K562 (cell line): Measurements from ENCODE around the gene ZNF280D. TPM values are rescaled to one million over a fixed set of nuclear protein-coding genes. Genes with fewer than 3 reads are reported as not detected.

Experiments used
- ATAC-seq: fragments of 200-7000 bp; cut with Tn5 transposase; 3 replicates; pipeline ENCODE4 v1.9.1; 2020; ENCODE audit warnings: moderate library complexity
- BruUV-seq: library from RNA; stranded (reverse); fragments of 400-500 nt; replicated peaks from 2 replicates; lab custom pipeline; 2021; lab: Mats Ljungman, UMichigan
- CTCF ChIA-PET: fragments of 300-600 bp; formaldehyde crosslinking; extraction: SDS; loops from one replicate; lab custom pipeline; 2021; ENCODE audit warnings: low intra/inter-chr PET ratio; lab: Yijun Ruan, JAX
- POLR2A ChIA-PET: fragments of 300-600, 350-650 bp; sonication (Branson Sonifier 250); formaldehyde crosslinking; extraction: SDS; loops from one replicate; lab custom pipeline; 2021; ENCODE audit warnings: antibody characterized with exemption, inconsistent platforms; lab: Yijun Ruan, JAX
- DNase-seq, 4 experiments: peaks; one replicate each; pipeline versions ENCODE4 v3.0.0 to v3.0.0-alpha.2; 2011 to 2018; ENCODE audit warnings: low spot score in 3 of 4, mixed read lengths in 3 of 4; ENCODE audit errors: extremely low read depth in 1 of 4
- FAIRE-seq: peaks from 2 replicates; lab custom pipeline; 2011; peaks lifted over from hg19 to GRCh38; lab: Jason Lieb, UNC
- H2AFZ ChIP-seq: 2 replicates; pipeline ENCODE4 v1.6.0; 2011; ENCODE audit warnings: low read depth, low read length, control low read depth, inconsistent platforms
- H3K27ac ChIP-seq: fragments of 200-600 bp; 3 replicates; pipeline ENCODE4 v1.8.0; 2011; ENCODE audit warnings: low read depth, mild to moderate bottlenecking, control low read depth, inconsistent platforms, low read length, moderate library complexity, mixed read lengths; ENCODE audit errors: extremely low read depth
- H3K27me3 ChIP-seq, 2 experiments: fragments of 300-600 bp in 1 of 2; 2 replicates in 1 of 2; 3 replicates in 1 of 2; pipeline versions ENCODE4 v1.6.0 to v1.8.0; 2011; ENCODE audit warnings: inconsistent platforms in 2 of 2, low read length in 2 of 2, mild to moderate bottlenecking in 1 of 2, mixed read lengths in 1 of 2, moderate library complexity in 1 of 2; ENCODE audit not compliant: control insufficient read depth in 2 of 2, insufficient read depth in 2 of 2
- H3K36me3 ChIP-seq: fragments of 300-600 bp; 3 replicates; pipeline ENCODE4 v1.8.0; 2011; ENCODE audit warnings: mild to moderate bottlenecking, low read length, inconsistent platforms; ENCODE audit not compliant: control insufficient read depth, insufficient read depth
- H3K4me1 ChIP-seq, 2 experiments: fragments of 200-600 bp in 1 of 2; replicated peaks in 1 of 2; 2 replicates in 1 of 2; 3 replicates in 1 of 2; pipeline versions ENCODE4 v1.5.1 to v1.8.0; 2011; ENCODE audit warnings: inconsistent platforms in 2 of 2, low read length in 2 of 2, mild to moderate bottlenecking in 1 of 2, mixed read lengths in 1 of 2, moderate library complexity in 1 of 2; ENCODE audit not compliant: control insufficient read depth in 2 of 2, insufficient read depth in 2 of 2
- H3K4me2 ChIP-seq: 2 replicates; pipeline ENCODE4 v1.6.1; 2011; ENCODE audit warnings: low read length, control low read depth, inconsistent platforms, mixed read lengths; ENCODE audit not compliant: insufficient read depth
- H3K4me3 ChIP-seq: fragments of 200-600 bp; sonication (generic), shearing (Covaris generic); 2 replicates; pipeline ENCODE4 v1.5.1; 2016; ENCODE audit warnings: control low read depth, inconsistent platforms
- H3K79me2 ChIP-seq: fragments of 200-600 bp; 3 replicates; pipeline ENCODE4 v1.8.0; 2011; ENCODE audit warnings: low read length, inconsistent platforms; ENCODE audit not compliant: control insufficient read depth, insufficient read depth
- H3K9ac ChIP-seq, 2 experiments: 2 replicates each; pipeline versions ENCODE4 v1.6.0 to v1.6.1; 2011; ENCODE audit warnings: low read depth in 2 of 2, low read length in 2 of 2, control low read depth in 1 of 2, inconsistent platforms in 1 of 2, mild to moderate bottlenecking in 1 of 2, mixed read lengths in 1 of 2; ENCODE audit not compliant: insufficient read depth in 1 of 2
- H3K9me1 ChIP-seq: one replicate; pipeline ENCODE4 v1.6.0; 2011; ENCODE audit warnings: inconsistent platforms, mild to moderate bottlenecking, low read length, moderate library complexity; ENCODE audit not compliant: control insufficient read depth, insufficient read depth
- H3K9me3 ChIP-seq: replicated peaks from 2 replicates; pipeline ENCODE4 v1.5.1; 2011; ENCODE audit warnings: low read depth, low read length, inconsistent platforms; ENCODE audit not compliant: control insufficient read depth, insufficient read depth
- H4K20me1 ChIP-seq: replicated peaks from 2 replicates; pipeline ENCODE4 v1.6.1; 2011; ENCODE audit warnings: low read length, inconsistent platforms, mixed read lengths; ENCODE audit not compliant: control insufficient read depth, insufficient read depth
- BACH1 ChIP-seq: fragments of 200-800 bp; sonication (Bioruptor generic); IDR thresholded peaks from 2 replicates; pipeline ENCODE4 v1.6.1; 2016; ENCODE audit warnings: missing genetic modification characterization, missing compliant biosample characterization
- ETV5 ChIP-seq: sonication (generic); formaldehyde crosslinking; IDR thresholded peaks from 2 replicates; pipeline ENCODE4 v1.4.0; 2020; ENCODE audit warnings: low read depth, mild to moderate bottlenecking, missing genetic modification reagents
- EZH2 ChIP-seq: IDR thresholded peaks from 2 replicates; pipeline ENCODE4 v1.6.1; 2012; ENCODE audit warnings: low read depth, mild to moderate bottlenecking, inconsistent platforms, low read length, borderline replicate concordance
- HNRNPH1 ChIP-seq: fragments of 200-400 bp; formaldehyde crosslinking; optimal IDR thresholded peaks from 2 replicates; pipeline ENCODE3; 2017; ENCODE audit warnings: low read depth, mild to moderate bottlenecking, low read length, moderate library complexity
- MYC ChIP-seq, 2 experiments: fragments of 250-450 bp in 1 of 2; sonication (Bioruptor Pico) in 1 of 2; IDR thresholded peaks; 2 replicates each; pipeline versions ENCODE4 v1.5.1 to v1.6.1; 2012 to 2021; ENCODE audit warnings: low read depth in 2 of 2, borderline replicate concordance in 1 of 2, improper control_type of control experiment in 1 of 2, low read length in 1 of 2, mild to moderate bottlenecking in 1 of 2, moderate library complexity in 1 of 2
- NELFE ChIP-seq: IDR thresholded peaks from 2 replicates; pipeline ENCODE4 v1.6.1; 2011; ENCODE audit warnings: mild to moderate bottlenecking; ENCODE audit not compliant: insufficient read depth, insufficient read length
- PHB2 ChIP-seq: fragments of 450-650 bp; IDR thresholded peaks from 2 replicates; pipeline ENCODE4 v1.6.1; 2017; ENCODE audit warnings: low read depth
- POLR3G ChIP-seq: IDR thresholded peaks from 2 replicates; pipeline ENCODE4 v1.6.1; 2011; ENCODE audit not compliant: insufficient read length, insufficient replicate concordance; ENCODE audit errors: extremely low read depth
- SMAD3 ChIP-seq: fragments of 450-650 bp; formaldehyde crosslinking; conservative IDR thresholded peaks from 2 replicates; pipeline ENCODE4 v1.4.0; 2020; ENCODE audit warnings: mild to moderate bottlenecking
- ZNF121 ChIP-seq: sonication (generic); formaldehyde crosslinking; conservative IDR thresholded peaks from 2 replicates; pipeline ENCODE4 v1.8.0; 2022; ENCODE audit warnings: missing genetic modification reagents
- ZNF175 ChIP-seq: fragments of 200-800 bp; sonication (Bioruptor generic); IDR thresholded peaks from 2 replicates; pipeline ENCODE4 v1.6.1; 2016; ENCODE audit warnings: low read depth, mild to moderate bottlenecking, missing genetic modification characterization, missing compliant biosample characterization
- ZNF644 ChIP-seq: fragments of 200-800 bp; sonication (Bioruptor generic); IDR thresholded peaks from 2 replicates; pipeline ENCODE4 v1.6.1; 2016; ENCODE audit warnings: low read depth, missing genetic modification characterization, missing compliant biosample characterization
- ZNF780A ChIP-seq: fragments of 250-450 bp; sonication (Bioruptor Pico); IDR thresholded peaks from 2 replicates; pipeline ENCODE4 v1.5.0; 2021; ENCODE audit warnings: mild to moderate bottlenecking
- WGBS: fragments of 100-300 bp; shearing (Covaris generic); methylation state at CpG from one replicate; pipeline ENCODE4 v1.1.6; 2016; ENCODE audit warnings: low coverage, mixed read lengths; ENCODE audit not compliant: insufficient coverage; ENCODE audit errors: missing lambda C conversion rate; 5-methylcytosine and 5-hydroxymethylcytosine counted together
- in situ Hi-C: fragments of 300-500 bp; cut with MboI; formaldehyde crosslinking; loops from 4 replicates; pipeline ENCODE4 v1.15.0; 2018; ENCODE audit warnings: inconsistent platforms, mixed read lengths
- intact Hi-C: fragments of 100-400 bp; cut with micrococcal nuclease; formaldehyde crosslinking; loops from 2 replicates; pipeline ENCODE4 v1.14.2; 2022
- polyA plus RNA-seq, 8 experiments: library from polyadenylated mRNA; depleted of rRNA in 4 of 8; stranded (reverse) in 5 of 8; unstranded in 3 of 8; fragments of >200 nt; fragmentation: Nextera tagmentation in 2 of 8; fragmentation: Illumina TruSeq in 1 of 8; extraction: Ambion mirVana in 2 of 8; extraction: Trizol in 1 of 8; gene quantifications; 2 replicates each; pipeline versions ENCODE4 v1.2.1 to v1.2.3, GENCODE V29; 2011 to 2014; ENCODE audit warnings: inconsistent platforms in 1 of 8, missing spikeins in 1 of 8
- total RNA-seq, 7 experiments: library from RNA; depleted of rRNA in 6 of 7; stranded (reverse); fragments of >200 nt in 6 of 7; fragmentation: Illumina TruSeq in 2 of 7; extraction: Trizol in 2 of 7; gene quantifications; 2 replicates each; pipeline versions ENCODE4 v1.2.1 to v1.2.3, GENCODE V29; 2011 to 2021; ENCODE audit warnings: low replicate concordance in 1 of 7
- TF ChIP-seq, protein P1 (sequence below): fragments of 250-450 bp; sonication (Bioruptor Pico); IDR thresholded peaks from 2 replicates; pipeline ENCODE4 v1.4.0; 2020
- TF ChIP-seq, protein P2 (sequence below): fragments of 200-800 bp; sonication (Bioruptor generic); IDR thresholded peaks from 2 replicates; pipeline ENCODE4 v1.6.1; 2017; ENCODE audit warnings: missing genetic modification characterization, missing compliant biosample characterization

ZNF280D gene
- total and polyA plus RNA-seq, 9 of the 15 experiments (the other 6 are each of a cell fraction or from before 2014, with no cell fraction given): 8.3 to 21.8 (median 18.4) TPM

DNA sequence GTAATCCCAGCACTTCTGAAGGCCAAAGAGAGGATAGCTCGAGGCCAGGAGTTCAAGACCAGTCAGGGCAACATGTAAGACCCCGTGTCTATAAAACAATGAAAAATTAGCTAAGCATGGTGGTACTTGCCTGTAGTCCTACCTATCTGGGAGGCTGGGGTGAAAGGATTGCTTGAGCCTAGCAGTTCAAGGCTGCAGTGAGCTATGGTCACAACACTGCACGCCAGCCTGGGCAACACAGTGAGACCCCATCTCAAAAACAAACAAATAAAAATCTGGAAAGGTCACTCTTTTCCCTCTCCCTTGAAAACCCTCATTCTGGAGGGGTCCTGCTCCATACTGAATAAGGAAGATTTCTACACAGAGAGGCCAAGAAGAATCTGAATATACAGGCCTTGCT lies 43.5 kb upstream of the ZNF280D start:
- DNase-seq (no peak), ATAC-seq (no peak), FAIRE-seq (no peak)
- Histone ChIP-seq H3K27ac (no peak overlapping the region), H4K20me1 (no peaks in the 10 kb centered on the region), H3K27me3 (no peaks in the 10 kb centered on the region), H3K36me3 (no peaks in the 10 kb centered on the region), H3K79me2 (no peaks in the 10 kb centered on the region), H3K9me1 (no peaks in the 10 kb centered on the region), H3K9me3 (no peaks in the 10 kb centered on the region), H3K4me3 (no peak overlapping the region), H3K9ac (no peak overlapping the region), H2AFZ (no peak overlapping the region), H3K4me1 (peaks cover 0 to 12% of the 10 kb centered on the region in 2 experiments; a peak in 4 of 5 replicates), H3K4me2 (no peak overlapping the region)
- no peak for TF ChIP-seq PHB2
- TF ChIP-seq ZNF121 (CRISPR knock-in tag): peak; percentile 74
- no peak for TF ChIP-seq EZH2
- POLR2A ChIA-PET: no interaction called here
- intact Hi-C loops: no loop called here
- in situ Hi-C loops: no loop called here
- CTCF ChIA-PET: no interaction called here
- no TSS peak for BruUV-seq
- WGBS: 31% methylated on average over 3 of the region's 3 CpGs

DNA sequence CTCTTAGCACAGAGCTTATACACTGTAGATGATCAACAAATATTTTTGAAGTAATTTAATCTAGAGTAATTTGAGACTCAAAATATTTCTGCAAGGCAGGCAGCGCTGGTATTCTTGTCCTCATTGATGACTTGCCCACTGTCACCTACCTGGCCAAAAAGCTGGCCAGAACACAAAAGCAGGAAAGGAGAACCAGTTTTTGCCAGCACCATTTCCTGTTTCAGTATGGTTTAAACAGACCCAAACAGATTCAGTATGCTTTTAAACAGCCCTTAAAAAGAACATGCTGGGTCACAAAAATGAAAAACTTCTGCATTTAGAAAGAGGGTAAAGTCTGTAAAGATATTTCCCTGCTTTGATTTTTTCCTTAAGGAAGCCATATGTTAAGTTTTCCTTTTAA lies 42.3 kb upstream of the ZNF280D start:
- H3K27ac ChIP-seq: no peak overlapping the region
- no TSS peak for BruUV-seq
- DNase-seq (no peak), FAIRE-seq (no peak), ATAC-seq (no peak)
- POLR2A ChIA-PET: interaction anchor here (0.6 kb wide), 1 partner anchor 799 kb away, joined by 3 read pairs; no protein-coding TSS in a partner anchor
- H3K36me3 ChIP-seq: no peaks in the 10 kb centered on the region
- no peak overlapping the region for H3K4me2 ChIP-seq
- no peak overlapping the region for H3K9ac ChIP-seq
- no peaks in the 10 kb centered on the region for H3K27me3 ChIP-seq
- CTCF ChIA-PET: no interaction called here
- 13% methylated on average over 1 of the region's 1 CpG for WGBS
- intact Hi-C loops (no loop called here), in situ Hi-C loops (no loop called here)
- peaks cover 0 to 12% of the 10 kb centered on the region in 2 experiments; a peak in 3 of 5 replicates for H3K4me1 ChIP-seq
- H2AFZ ChIP-seq: no peak overlapping the region
- H3K9me1 ChIP-seq: no peaks in the 10 kb centered on the region
- no peaks in the 10 kb centered on the region for H3K9me3 ChIP-seq
- H3K4me3 ChIP-seq: no peak overlapping the region
- H4K20me1 ChIP-seq: no peaks in the 10 kb centered on the region
- no peaks in the 10 kb centered on the region for H3K79me2 ChIP-seq
- TF ChIP-seq, protein P1, sequence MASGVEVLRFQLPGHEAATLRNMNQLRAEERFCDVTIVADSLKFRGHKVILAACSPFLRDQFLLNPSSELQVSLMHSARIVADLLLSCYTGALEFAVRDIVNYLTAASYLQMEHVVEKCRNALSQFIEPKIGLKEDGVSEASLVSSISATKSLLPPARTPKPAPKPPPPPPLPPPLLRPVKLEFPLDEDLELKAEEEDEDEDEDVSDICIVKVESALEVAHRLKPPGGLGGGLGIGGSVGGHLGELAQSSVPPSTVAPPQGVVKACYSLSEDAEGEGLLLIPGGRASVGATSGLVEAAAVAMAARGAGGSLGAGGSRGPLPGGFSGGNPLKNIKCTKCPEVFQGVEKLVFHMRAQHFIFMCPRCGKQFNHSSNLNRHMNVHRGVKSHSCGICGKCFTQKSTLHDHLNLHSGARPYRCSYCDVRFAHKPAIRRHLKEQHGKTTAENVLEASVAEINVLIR: no peak
- TF ChIP-seq POLR3G: no peak
- TF ChIP-seq ZNF780A (CRISPR knock-in tag): no peak
- no peak for TF ChIP-seq HNRNPH1
- no peak for TF ChIP-seq NELFE
- no peak for TF ChIP-seq MYC (IDR thresholded peaks at IDR 0.05; ENCODE audit: low read depth, low read length)
- no peak for TF ChIP-seq MYC (CRISPR knock-in tag; IDR thresholded peaks at IDR 0.05; ENCODE audit: borderline replicate concordance, low read depth)
- TF ChIP-seq, protein P2, sequence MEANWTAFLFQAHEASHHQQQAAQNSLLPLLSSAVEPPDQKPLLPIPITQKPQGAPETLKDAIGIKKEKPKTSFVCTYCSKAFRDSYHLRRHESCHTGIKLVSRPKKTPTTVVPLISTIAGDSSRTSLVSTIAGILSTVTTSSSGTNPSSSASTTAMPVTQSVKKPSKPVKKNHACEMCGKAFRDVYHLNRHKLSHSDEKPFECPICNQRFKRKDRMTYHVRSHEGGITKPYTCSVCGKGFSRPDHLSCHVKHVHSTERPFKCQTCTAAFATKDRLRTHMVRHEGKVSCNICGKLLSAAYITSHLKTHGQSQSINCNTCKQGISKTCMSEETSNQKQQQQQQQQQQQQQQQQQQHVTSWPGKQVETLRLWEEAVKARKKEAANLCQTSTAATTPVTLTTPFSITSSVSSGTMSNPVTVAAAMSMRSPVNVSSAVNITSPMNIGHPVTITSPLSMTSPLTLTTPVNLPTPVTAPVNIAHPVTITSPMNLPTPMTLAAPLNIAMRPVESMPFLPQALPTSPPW (CRISPR knock-in tag): no peak
- no peak for TF ChIP-seq ZNF644
- no peak for TF ChIP-seq SMAD3 (CRISPR knock-in tag)
- no peak for TF ChIP-seq ETV5 (CRISPR knock-in tag)
- TF ChIP-seq ZNF175 (CRISPR knock-in tag): no peak
- no peak for TF ChIP-seq BACH1 (tag)
